Kidney glomerular epithelial cell (primary cell): ENCODE data around the gene NEMP2.

Source experiments
- DNase-seq: peaks from one replicate; lab custom pipeline; 2025; lab: John Stamatoyannopoulos, UW

NEMP2 gene, protein sequence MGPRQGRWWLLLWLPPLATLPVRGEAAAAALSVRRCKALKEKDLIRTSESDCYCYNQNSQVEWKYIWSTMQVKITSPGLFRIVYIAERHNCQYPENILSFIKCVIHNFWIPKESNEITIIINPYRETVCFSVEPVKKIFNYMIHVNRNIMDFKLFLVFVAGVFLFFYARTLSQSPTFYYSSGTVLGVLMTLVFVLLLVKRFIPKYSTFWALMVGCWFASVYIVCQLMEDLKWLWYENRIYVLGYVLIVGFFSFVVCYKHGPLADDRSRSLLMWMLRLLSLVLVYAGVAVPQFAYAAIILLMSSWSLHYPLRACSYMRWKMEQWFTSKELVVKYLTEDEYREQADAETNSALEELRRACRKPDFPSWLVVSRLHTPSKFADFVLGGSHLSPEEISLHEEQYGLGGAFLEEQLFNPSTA

DNA sequence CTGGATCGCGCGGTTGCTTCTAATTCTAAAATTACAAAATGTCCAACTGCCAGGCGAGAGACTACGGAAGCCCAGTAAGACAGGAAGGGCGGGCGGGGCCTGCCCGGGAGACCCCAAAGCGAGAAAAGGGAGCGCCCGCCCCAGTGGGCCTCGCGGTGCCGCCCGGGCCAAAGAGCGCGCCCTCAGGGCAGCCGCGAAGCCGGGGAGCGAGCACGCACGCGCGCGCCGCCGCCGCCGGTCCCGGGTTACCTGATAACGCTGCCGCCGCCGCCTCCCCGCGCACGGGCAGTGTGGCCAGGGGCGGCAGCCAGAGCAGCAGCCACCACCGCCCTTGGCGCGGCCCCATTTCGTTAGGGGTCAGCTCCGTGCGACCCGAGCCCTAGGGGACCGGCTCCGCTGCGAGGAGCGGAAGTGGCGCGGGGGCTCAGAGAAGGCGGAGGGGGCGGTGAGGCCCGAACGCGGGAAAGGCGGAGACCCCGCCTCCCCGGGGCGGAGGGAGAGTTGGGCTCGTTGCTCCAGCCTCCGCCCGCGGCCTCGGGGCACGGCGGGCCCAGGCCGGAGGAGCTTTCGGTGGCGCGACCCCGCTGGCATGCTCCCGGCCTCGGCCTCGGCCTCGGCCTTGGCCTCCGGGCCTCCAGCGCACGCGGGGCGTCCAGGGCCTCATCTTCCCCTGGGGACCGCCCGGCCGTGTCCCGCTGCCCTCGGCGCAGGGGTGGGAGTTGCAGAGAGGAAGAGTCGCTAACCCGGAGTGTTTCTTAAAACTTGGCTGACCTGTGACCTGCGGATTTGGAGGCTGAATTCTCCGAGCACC is at the start of gene NEMP2:
Gene NEMP2 (minus strand): TSS at position 413 of the 811 bp plus-strand sequence. CDS start 67 bp downstream, at position 346.
- peak; percentile 51 for DNase-seq

DNA sequence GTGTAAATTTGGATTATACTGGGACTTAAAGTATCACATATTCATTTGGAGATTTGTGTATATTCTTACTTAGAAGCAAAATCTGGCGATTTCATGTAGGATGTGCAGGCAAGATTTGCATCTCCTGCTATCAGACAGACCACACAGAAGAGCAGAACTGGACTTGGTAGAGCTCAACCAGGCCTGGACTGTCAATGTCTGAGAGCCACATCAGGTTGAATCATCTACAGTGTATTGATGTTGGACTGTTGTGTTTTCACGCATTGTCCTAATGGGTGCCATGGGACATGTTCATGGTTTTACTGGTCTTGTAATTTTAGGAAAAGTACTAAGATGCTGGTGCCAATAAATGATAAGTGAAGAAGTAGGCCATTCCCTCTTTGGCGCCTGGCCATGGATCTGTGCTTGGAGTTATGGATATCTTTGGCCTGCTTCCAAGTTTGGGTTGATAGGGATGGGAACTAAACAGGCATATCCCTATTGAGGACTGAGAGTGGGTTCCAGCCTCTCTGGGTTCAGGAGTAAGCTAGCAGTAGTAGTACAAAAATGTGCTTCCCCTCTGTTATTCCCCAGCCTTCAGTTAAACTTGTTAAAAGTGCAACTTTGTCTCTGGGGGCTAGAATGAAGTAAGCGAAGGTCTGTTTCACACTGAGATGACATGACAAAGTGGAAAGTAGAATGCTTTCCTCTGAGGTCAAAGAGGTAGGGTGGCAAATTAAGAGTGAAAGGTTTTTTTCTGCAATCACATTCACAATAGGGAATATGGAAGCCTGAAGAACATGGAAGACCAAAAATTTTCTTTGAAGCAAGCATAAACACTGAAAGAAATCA is 49.2 kb upstream of the NEMP2 start:
- DNase-seq = no peak

GRCh38 chr2:190582736-190583506 is 48.4 kb upstream of the NEMP2 start:
- no peak for DNase-seq

DNA sequence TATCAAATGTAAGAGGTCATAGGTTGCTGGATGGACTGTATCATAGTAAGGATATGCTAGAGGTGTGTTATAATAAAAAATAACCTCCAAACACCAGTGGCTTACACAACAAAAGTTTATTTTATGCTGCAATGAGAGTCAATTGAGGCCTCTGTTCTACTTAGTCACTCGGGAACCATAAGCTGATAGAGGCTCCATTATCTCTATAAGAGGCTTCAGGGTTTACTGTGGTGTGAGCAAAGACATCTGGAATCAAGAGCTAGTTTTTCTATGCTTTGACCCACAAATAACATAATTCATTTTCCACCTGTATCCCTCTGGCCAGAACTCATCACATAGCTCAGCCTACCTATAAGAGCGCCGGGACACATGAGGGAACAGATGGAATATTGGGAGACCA is 47.5 kb upstream of the NEMP2 start:
- DNase-seq = no peak

GRCh38 chr2:190579915-190580846 is 45.7 kb upstream of the NEMP2 start:
- no peak for DNase-seq

DNA sequence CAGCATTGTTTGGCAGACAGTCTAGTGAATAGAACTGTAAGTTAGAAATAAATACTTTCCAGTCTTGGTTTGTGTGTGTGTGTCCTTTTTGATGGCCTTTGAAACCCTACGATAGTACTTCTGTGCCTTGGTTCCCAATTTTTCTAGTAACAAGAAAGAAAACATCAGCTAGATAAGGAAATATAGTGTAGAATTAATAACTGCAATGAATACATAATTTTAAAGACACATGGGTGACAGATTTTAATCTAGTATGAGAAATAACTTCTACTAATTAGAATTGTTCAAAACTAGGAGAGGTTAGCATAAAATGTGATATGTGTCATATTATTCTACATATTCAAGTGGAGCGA is 44.5 kb upstream of the NEMP2 start:
- no peak for DNase-seq

GRCh38 chr2:190578158-190579057 is 43.9 kb upstream of the NEMP2 start:
- no peak for DNase-seq

- DNase-seq = no peak
Measured at GRCh38 chr2:190576573-190576972, 42.1 kb upstream of the NEMP2 start.

GRCh38 chr2:190575263-190575662 is 40.7 kb upstream of the NEMP2 start:
- DNase-seq = no peak

DNA sequence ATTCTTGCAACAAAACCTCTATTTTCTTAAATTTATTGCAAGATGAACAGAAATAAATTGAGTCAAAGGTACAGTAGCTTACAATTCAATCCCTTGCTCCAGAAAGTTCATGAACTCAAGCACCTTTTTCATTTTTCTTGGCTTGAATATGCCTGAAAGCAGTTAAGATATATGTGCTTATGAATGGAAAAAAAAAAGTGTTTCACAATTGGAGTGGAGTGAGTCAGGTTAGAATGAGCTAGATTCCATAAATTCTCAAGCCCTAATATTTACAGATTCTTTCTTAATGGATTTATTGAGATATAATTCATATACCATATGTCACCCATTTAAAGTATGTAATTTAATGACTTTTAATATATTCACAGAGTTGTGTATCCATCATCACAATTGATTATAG is 39.6 kb upstream of the NEMP2 start:
- DNase-seq = no peak

GRCh38 chr2:190572246-190572645 is 37.7 kb upstream of the NEMP2 start:
- no peak for DNase-seq

DNA sequence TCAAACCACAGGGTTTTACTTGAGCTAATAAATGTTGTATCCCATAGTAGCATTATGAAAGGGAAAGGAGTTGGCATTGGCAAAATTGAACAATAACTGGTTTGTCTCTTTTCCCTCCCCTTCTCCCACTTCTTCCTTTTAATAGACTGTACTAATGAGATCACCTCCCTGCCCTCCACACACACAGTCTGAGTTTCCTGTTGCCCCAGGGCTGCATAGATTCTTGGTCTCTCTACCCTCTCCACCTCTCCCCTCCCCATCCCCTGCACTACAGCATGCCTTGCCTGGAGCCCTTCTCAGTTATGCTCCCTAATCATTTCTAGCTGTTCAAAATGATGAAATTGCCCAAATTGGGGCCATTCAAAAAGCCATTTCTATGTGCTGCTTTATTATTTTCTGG is 37.2 kb upstream of the NEMP2 start:
- no peak for DNase-seq

DNA sequence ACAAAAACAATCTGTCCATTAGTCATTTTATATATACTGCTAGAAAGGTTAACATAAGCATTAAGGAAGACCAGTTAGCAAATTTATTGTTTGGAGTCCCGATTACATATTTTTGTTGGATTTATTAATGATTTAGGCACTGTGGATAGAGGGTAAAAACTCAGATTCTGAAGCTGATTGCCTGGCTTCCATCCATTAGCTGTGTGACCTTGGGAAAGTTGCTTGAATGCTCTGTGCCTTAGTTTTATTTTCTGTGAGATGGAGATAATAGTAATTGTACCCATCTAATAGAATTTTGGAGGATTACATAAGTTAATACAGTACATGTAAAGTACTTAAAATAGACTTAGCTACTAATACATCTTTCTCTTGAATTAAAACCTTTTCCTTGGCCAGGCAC is 36.3 kb upstream of the NEMP2 start:
- DNase-seq = no peak

DNA sequence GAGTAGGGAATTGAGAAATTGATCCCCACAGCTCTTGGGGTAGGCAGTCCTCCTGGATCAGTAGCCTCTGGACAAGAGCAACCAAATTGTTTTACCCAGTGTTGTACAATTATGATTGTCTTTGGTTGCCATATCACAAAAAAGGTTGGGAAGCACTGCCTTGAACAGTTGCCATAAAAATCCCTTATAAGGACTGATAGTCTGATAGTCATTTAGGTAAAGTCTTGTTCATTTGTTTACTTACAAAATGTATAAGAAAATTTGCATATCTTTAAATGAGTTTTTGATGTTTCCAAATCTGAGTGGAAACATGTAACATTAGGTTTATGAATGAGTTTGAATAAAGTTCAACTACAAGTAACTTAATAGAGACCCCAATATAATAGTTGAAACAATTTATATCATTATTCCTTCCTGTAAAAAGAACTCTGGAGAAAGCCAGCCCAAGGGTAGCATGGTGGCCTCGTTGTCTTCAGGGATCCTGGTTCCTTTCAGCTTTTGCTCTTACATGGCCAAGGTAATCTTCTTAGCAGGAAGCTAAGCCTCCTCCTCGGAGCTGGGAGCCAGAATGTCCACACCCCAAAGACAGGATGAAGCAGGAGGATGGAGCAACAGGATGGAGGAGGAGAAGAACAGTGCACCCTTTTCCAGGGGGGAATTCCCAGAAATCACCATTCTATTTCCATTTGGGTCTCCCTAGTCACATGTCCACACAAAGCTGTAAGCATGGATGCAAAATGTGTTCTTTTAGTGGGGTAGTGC is 35.7 kb upstream of the NEMP2 start:
- no peak for DNase-seq

DNA sequence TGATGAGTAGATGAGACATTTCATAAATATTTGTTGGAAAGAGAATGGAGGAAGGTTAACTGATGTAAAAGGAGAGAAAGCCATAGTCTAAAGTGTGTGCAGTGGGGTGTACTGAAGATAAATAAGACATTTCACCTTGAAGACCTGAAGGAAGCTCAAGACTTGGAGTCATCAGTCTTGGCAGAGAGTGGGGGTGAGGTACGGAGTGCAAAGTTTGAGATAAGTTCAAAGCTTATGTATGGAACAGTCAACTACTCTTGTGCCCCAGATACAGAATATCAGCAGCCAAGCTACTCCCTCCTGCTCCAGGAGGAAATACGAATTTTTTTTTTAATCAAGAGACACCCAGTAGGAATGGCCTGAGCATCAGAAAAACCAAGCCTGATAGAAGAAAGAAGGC is 30.3 kb upstream of the NEMP2 start:
- DNase-seq = no peak

- no peak for DNase-seq
Measured at GRCh38 chr2:190563646-190564045, 29.1 kb upstream of the NEMP2 start.

DNA sequence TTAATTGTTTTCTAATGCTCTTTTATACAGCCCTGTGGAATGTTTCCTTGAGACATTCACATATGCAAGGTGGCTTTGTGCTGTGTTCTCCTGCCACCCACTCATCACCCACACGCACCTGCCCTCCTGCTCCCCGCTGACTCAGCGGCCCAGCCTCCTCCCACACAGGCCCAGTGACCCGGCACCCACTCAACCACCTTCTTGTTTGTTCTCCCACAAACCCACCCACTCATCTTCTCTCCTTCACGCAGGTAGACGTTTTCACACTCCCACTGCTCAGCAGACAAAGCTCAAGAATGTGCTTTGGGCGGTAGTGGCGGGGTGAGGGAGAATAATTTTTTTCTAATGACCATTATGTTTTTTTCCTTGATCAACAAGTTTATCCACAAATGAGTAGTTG is 28.6 kb upstream of the NEMP2 start:
- DNase-seq = peak; percentile 46

DNA sequence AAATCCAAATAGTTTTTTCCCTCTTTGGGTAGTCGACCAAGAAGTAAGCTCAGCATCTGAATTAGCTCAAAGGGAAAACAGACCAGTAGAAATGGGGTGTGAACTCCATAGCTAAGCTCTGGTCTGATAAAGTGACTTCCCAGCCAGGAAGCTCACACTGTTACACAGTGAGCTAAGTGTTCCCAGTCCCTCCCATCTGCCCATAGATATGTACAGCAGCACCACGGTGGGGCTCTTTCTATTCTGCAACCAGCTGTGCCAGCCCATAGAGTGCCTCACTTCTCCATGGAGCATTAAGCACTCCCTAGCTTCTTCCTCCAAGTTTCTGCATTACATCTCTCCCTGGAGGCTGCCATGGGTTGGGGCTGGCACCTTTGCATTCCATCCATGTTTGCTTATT is 27.6 kb upstream of the NEMP2 start:
- no peak for DNase-seq

- no peak for DNase-seq
Measured at GRCh38 chr2:190561094-190561493, 26.6 kb upstream of the NEMP2 start.
